ENCODE measurements around the gene ZC3H15.
"Not testable (repeated sequence)": the region's sequence is repeated elsewhere in the genome, so short reads cannot be mapped to it uniquely, and the experiment has no call there.

ZC3H15 gene

DNA sequence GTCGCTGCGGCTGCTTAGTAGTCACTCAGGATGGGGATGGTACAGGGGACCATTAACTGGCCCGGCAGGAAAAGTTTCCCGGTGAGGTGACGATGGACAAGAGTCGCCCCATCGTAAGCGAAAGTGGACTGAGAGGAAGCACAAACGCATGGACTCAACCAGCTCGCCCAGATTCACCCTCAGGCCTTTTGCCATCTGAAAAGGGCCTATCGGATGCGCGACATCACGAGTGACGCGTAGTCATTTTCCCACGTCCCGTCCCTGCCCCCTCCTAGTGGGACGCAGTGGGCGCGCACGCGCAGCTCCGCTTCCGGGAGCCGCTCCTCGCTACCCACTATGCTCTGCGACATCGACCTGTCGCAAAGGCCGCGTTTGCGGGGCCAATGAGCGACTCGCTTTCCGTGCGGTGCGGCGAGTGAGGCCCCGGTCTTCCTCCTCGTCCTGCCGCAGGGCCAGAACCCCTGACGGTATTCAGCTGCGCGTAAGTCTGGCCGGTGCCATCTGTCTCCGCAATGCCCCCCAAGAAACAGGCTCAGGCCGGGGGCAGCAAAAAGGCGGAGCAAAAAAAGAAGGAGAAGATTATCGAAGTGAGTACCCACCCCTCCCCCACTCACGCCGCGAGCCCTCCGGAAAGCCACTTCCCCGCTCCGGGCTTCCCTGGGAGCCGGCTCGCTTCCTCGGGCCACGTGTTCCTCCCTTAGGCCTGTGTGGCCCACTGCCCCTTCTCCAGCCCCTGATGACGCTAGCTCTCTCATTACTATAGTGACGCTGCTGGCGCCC lies at the start of gene ZC3H15:
Gene ZC3H15, plus strand, starts transcription at position 390 of the 780 bp plus-strand sequence. Its CDS starts 123 bp downstream, at position 513.
- peak; percentile 90 to 95 for DNase-seq

DNA sequence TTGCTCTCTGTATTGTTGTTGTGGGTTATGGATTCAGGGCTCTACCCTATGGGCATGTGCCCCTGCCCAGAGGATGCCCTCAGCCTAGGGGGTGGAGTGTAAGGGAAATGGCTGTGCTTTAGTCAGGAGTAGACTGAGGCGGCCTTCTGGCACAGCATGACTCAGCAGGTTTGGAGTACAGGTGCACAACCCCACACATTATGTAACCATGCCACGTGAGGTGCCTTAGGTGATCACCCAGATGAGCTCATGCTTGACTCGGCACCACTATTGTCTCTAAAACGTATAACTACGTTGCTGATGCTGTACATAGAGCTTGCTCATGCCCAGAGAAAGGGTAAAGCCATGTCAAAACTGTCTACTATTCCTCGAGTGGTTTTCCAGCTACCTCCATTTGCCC lies 48.3 kb upstream of the ZC3H15 start:
- no peak for DNase-seq

- not testable (repeated sequence) for DNase-seq
These were observed 46.4 kb upstream of the ZC3H15 start for GRCh38 chr2:186439673-186440095.

GRCh38 chr2:186440506-186440905 lies 45.6 kb upstream of the ZC3H15 start:
- no peak for DNase-seq

GRCh38 chr2:186442885-186443284 lies 43.2 kb upstream of the ZC3H15 start:
- DNase-seq, result no peak

DNA sequence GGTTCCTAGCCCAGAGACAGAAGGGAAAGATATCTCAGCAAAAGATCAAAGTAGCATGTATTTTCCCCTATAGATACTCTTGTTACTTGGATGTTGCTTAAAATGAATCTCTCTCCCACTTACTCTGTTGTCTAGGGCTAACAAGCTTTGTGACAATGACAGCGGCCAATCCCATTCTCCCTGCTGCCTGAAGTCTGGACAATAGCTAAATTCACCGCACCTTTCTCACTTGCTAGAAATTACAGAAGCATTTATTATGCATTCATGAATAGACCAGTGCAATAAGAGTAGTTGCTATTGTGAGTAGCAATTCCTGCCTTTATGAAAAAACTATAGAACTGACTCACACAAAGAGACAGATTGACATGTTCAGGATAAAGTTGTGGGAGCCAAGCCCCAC lies 42.2 kb upstream of the ZC3H15 start:
- no peak for DNase-seq

GRCh38 chr2:186445506-186445905 lies 40.6 kb upstream of the ZC3H15 start:
- DNase-seq, result no peak

- DNase-seq, result no peak
These were observed 30.4 kb upstream of the ZC3H15 start for GRCh38 chr2:186455613-186456012.

GRCh38 chr2:186456941-186457340 lies 29.1 kb upstream of the ZC3H15 start:
- DNase-seq, result no peak

- DNase-seq, result no peak
These were observed 28.2 kb upstream of the ZC3H15 start for GRCh38 chr2:186457908-186458307.

GRCh38 chr2:186459009-186459408 lies 27.1 kb upstream of the ZC3H15 start:
- no peak for DNase-seq

DNA sequence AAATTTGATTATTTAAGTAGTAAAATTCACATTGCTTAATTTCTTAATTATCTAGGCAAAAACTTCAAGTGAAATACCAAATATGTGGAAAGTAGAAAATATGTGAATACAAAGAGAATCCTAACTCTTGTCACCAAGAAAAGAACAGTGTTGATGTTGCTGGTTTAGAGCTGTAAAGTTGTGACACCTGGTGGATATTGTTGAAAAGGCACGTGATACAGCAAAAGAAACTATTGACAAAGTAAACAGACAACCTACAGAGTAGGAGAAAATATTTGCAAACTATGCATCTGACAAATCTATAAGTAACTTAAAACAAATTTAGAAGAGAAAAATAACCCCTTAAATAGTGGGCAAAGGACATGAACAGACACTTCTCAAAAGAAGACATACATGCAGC lies 25.6 kb upstream of the ZC3H15 start:
- peak; percentile 18 to 32 for DNase-seq

- DNase-seq, result no peak
These were observed 19.3 kb upstream of the ZC3H15 start for GRCh38 chr2:186466743-186467142.

DNA sequence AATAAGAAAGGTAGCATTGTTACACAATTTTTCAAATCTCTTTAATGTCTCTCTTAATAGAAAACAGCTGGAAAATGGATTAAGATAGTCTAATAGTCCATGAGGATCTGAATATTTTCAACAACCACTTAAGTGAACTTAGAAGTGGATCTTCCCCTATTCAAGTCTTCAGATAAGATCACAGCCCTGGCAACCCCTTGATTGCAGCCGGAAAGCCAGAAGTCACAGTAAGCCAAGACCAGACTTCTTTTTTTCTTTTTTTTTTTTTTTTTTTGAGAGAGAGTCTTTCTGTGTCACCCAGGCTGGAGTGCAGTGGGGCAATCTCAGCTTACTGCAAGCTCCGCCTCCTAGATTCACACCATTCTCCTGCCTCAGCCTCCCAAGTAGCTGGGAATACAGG lies 18.6 kb upstream of the ZC3H15 start:
- DNase-seq, result no peak

- not testable (repeated sequence) for DNase-seq
These were observed 13.2 kb upstream of the ZC3H15 start for GRCh38 chr2:186472722-186473493.

DNA sequence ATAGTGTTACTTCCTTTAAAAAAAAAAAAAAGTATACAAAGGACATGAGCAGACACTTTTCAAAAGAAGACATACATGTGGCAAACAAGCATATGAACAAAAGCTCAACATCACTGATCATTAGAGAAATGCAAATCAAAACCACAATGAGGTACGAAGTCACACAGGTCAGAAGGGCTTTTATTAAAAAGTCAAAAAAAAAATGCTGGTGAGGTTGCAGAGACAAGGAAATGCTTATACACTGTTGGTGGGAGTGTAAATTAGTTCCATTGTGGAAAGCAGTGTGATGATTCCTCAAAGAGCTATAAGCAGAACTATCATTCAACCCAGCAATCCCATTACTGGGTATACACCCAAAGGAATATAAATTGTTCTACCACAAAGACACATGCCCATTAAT lies 11.8 kb upstream of the ZC3H15 start:
- not testable (repeated sequence) for DNase-seq

GRCh38 chr2:186477790-186478189 lies 8.3 kb upstream of the ZC3H15 start:
- DNase-seq, result peak in 1 of 2 experiments; percentile 18

GRCh38 chr2:186480991-186481390 lies 5.1 kb upstream of the ZC3H15 start:
- DNase-seq, result no peak

DNA sequence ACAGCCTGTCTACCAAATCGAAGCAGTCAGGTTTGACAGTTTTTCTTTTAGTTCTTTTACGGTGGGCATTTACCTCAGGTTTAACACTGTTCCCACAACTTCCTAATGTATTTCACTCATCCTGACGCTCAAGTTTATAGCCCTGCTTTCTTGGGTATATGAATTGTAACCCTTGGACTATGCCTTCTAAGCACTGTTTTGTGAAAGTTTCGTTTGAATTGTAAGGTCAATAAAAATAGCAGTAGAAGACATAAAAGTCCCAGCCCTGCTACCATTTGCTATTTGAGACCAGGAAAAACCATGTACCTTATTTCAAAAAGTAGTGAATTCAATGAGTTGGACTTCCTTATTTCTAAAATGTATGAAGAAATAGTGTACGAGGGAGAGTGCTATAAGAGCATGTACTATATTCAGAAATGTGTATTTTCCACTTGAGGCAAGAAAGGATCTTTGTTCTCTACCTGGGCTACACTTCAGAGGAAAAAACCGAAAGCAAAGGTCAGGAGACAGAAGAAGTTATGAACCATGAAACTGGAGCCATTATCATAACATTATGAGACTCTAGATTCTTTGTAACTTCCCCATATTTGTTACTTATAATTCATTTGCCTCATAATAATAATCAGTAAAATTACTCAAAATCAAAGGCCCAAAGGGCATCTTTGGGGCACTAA lies 1.9 kb upstream of the ZC3H15 start:
- peak; percentile 39 to 51 for DNase-seq

DNA sequence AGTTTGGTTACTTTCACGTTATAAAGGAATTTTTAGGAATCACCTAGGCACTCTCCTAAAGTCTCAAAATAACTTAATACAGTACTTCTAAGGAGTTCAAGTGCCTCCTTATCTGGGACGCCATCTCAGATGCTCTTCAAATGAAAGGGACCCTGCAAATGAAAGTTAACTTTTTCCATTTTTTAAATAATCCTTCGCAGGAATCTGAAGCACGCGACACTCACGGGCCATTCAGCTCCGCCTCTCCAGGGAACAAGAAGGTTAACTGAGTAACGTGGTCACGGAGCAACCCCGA lies 537 bp upstream of the ZC3H15 start:
- no peak for DNase-seq

- DNase-seq, result no peak
These were observed 889 bp downstream of the ZC3H15 start for GRCh38 chr2:186486651-186487647.

DNA sequence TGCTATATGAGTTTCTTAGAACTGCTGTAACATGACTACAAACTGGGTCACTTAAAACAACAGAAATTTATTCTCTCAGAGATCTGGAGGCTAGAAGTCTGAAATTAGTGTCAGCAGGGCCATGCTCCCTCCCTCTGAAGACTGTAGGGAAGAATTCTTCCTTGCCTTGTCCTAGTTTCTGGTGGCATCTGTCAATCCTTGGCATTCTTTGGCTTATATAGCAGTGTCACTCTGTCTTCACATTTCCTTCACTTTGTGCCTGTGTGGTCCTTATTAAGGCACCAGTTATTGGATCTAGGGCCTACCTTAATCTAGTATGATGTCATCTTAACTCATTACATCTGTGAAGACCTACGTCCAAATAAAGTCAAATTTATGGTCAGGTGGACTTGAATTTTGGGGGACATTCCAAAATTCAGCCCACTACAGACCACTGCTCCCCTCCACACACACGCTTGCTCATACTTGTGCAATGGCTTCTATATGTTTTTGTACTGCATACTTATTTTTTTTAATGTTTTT lies 7.6 kb downstream of the ZC3H15 start:
- no peak for DNase-seq

All from AML-193 (cell line).